SKM-1 treated with dmso at 0.1 percent for 144 hours (cell line): ENCODE data around the gene PPP6R2.
A peak's percentile ranks its signal among the peaks of the same experiment; 100 is the strongest.
"Not testable (repeated sequence)": the region's sequence is repeated elsewhere in the genome, so short reads cannot be mapped to it uniquely, and the experiment has no call there.

Source experiments
- DNase-seq: peaks from one replicate; lab custom pipeline; 2025; ENCODE audit not compliant: unreplicated experiment; lab: John Stamatoyannopoulos, UW

The PPP6R2 gene

GRCh38 chr22:50317674-50318073 is 25.5 kb upstream of the PPP6R2 start:
- no peak for DNase-seq

DNA sequence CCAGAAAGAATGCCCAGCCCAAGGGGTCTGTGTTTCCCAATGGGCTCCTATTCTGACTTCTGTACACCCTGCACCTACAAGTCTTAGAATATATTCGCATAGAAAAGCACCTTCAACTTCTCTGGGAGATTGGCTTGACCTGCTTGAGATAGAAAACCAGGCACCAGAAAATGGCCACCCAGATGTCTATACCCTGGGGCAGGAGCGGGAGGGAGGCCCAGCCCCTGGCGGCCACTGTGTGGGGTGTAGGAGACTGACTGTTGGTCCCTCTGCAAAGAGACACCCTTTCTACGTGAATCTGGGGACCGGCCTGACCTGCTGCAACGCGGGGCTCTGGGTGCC is 24.8 kb upstream of the PPP6R2 start:
- DNase-seq, result no peak

DNA sequence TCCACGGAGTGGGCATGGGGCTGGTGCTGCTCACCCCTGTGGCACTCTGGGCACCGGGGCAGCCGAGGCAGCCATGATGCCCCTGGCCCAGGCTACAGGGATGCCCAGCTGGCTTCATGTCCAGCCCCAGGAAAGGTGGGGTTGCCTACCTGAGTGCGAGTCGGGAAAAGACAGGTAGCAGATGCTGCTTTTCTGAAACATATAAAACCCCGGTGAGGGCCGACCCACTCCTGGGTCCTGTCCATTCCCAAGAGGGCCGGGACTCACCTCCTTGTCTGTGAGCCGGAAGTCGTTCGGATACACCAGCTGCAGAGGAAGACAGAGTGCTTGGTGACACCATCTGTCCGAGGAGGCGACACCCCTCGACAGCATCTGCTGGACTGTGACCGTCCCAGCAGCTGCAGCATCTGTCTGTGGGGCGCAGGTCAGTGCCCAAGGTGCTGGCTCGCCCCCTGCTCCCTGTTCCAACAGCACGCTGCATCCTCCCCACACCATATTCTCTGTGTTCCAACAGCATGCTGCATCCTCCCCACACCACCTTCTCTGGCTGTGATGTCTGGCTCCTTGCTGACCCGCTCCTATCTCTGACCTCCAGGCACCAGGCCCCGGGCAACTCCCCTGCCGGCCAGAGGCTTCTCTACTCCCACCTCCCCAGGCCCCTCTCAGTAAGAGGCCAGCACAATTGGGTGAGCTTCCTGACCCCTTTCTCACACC is 24.3 kb upstream of the PPP6R2 start:
- DNase-seq, result no peak

DNA sequence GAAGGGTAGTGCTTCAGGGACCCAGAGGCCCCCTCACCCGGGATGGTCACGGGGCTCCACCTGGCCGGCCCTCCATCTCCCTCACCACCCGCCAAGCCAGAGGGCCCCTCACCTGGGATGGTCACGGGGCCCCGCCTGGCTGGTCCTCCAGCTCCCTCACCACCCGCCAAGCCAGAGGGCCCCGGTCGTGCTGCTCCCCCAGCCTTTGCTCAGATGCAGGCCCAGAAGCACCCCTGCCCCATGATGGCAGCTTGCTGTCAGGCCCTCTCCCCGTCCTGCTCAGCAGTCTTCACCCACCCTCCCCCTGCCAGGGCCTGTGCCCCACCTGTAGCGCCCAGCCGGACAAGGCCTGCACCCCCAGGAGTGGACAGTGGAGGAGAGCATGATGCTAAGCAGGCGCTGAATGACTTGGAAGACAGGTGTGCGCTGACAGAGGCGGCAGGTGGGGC is 23.6 kb upstream of the PPP6R2 start:
- DNase-seq, result no peak

GRCh38 chr22:50320116-50320515 is 23.0 kb upstream of the PPP6R2 start:
- DNase-seq, result no peak

GRCh38 chr22:50320671-50321325 is 22.3 kb upstream of the PPP6R2 start:
- no peak for DNase-seq

DNA sequence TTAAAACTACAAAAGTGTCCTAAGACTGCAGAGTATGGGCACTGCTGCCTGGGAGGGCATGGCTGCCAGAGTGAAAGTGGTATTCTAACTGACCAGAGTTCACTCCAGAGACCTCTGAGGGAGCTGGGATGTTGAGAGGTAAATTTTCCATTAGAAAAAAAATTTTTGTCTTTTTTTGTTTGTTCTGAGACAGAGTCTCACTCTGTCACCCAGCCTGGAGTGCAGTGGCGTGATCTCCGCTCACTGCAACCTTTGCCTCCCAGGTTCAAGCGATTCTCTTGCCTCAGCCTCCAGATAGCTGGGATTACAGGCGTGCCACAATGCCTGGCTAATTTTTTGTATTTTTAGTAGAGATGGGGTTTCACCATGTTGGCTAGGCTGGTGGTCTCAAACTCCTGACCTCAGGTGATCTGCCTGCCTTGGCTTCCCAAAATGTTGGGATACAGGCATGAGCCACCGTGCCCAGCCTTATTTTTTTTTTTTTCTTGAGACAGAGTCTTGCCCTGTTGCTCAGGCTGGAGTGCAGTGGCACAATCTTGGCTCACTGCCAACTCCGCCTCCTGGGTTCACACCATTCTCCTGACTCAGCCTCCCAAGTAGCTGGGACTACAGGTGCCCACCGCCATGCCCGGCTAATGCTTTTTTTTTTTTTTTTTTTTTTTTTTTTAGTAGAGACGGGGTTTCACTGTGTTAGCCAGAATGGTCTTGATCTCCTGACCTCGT is 20.6 kb upstream of the PPP6R2 start:
- DNase-seq, result not testable (repeated sequence)

- no peak for DNase-seq
Measured at GRCh38 chr22:50323900-50324299, 19.2 kb upstream of the PPP6R2 start.

DNA sequence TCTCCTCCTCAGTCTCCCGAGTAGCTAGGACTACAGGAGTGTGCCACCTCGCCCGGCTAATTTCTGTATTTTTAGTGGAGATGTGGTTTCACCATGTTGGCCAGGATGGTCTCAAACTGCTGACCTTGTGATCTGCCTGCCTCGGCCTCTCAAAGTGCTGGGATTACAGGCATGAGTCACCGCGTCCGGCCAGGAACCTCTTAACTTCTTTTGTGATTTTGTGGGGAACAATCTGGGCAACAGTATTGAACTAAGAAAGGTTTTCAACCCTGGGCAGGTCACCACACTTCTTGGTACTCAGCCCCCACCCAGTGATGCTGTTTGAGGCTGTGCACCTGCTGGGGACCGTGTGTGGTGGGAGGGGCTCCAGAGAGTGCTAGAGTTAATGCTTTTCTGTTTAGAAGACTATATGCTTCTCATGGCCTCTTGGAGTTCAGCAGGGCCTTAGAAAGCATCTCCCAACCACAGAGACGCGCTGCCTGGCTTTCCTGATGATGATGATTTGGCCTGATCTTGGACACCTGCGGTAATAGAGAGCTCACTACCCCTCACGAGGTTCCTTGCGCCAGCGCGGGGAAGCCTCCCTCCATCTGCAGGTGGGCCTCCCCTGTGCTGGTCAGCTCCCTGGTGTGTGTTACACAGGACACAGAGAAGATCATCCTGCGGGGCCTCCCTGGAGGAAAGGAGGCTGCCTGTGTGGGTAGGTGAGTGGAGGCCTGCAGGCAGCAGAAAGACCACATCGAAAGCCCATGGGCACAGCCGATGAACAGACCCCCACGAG is 17.5 kb upstream of the PPP6R2 start:
- DNase-seq, result no peak

- no peak for DNase-seq
Measured at GRCh38 chr22:50326225-50326955, 16.7 kb upstream of the PPP6R2 start.

DNA sequence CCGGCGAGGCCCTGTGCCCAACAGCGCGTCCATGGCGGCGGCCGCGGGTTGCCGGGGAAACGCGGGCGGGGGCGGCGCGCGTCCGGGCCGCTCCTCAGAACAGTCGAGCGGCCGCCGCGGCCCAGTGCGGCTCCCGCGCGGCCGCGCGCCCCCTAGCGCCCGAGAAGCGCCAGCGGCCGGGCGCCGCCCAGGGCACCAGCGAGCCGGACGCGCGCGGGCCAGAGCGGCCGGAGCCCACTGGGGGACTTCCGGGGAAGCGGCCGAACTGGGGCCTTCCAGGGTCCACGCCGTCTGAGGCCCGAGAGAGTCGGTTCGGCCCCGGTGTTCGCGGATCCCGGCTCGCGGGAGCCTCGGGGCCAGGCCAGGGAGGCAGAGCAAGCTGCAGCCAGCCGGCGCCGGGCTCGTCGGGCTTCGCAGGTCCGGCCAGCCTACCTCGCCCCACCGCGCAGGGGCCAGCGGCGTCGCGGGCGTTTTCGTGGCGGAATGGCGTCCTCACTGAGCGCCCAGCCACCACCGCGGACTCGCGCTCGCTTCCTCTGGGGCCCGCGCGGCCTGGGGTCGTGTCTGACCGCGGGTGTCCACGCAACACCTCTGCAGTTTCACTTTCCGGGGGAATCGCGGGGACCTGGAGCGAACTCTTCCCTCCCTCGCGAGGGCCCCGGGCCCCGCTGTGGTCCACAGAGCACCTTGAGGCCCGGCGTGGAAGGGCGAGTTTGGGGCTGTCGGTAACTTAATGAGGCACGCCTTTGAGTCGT is 16.0 kb upstream of the PPP6R2 start, which contains the start of gene DENND6B:
Gene DENND6B (minus strand): TSS at position 57 of the 755 bp plus-strand sequence. CDS start 24 bp downstream, at position 33.
- peak; percentile 57 for DNase-seq

DNA sequence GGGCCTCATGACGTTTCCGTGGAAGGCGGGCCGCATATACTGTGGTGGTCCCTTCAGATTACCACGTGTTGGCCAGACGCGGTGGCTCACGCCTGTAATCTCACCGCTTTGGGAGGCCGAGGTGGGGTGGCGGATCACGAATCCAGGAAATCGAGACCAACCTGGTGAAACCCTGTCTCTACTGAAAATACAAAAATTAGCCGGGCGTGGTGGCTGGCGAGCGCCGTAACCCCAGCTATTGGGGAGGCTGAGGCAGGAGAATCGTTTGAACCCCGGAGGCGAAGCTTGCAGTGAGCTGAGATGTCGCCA is 15.5 kb upstream of the PPP6R2 start:
- DNase-seq, result no peak

DNA sequence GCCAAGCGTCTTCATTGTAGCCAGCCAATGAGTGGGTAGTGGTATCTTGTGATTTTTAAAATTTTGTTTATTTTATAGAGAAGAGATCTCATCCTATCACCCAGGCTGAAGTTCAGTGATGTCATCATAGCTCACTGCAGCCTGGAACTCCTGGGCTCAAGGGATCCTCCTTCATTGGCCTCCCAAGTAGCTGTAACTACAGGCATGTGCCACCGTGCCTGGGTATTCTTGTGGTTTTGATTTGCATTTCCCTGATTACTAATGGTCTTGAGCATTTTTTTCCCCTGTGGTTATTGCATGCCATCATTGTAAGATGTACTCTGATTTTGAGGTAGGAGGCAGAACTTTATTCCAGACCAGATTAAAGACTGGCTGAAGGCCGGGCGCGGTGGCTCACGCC is 13.9 kb upstream of the PPP6R2 start:
- no peak for DNase-seq

GRCh38 chr22:50334433-50334832 is 8.7 kb upstream of the PPP6R2 start:
- not testable (repeated sequence) for DNase-seq

- no peak for DNase-seq
Measured at GRCh38 chr22:50337262-50338041, 5.7 kb upstream of the PPP6R2 start.

DNA sequence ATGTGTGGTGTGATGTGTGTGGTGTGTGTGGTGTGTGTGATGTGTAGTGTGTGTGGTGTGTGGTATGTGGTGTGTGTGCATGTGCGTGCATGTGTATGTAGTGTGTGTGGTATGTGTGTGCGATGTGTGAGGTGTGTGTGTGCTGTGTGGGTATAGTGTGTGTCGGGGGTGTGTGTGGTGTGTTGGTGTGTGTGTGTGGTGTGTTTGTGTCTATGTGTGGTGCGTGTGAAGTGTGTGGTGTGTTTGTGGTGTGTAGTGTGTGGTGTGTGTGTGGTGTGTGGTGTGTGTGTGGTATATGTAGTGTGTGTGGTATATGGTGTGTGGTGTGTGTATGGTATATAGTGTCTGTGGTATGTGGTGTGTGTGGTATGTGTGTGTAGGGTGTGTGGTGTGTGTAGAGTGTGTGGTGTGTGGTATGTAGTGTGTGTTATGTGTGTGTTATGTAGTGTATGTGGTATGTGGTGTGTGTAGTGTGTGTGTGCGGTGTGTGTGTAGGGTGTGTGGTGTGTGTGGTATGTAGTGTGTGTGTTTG is 5.0 kb upstream of the PPP6R2 start:
- DNase-seq, result no peak

DNA sequence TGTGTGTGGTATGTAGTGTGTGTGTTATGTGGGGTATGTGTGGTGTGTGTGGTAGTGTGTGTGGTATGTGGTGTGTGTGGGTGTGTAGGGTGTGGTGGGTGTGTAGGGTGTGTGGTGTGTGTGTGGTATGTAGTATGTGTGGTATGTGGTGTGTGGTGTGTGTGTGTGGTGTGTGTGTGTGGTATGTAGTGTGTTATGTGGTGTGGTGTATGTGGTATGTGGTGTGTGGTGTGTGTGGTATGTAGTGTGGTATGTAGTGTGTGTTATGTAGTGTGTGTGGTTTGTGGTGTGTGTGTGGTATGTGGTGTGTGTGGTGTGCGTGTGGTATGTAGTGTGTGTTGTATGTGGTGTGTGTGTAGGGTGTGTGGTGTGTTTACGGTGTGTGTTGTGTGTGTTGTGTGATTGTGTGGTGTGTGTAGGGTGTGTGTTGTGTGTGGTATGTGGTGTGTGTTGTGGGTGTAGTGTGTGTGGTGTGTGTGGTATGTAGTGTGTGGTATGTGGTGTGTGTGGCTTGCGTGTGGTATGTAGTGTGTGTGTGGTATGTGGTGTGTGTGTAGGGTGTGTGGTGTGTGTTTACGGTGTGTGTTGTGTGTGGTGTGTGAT is 4.2 kb upstream of the PPP6R2 start:
- DNase-seq, result no peak
